HTERT RPE-1 (cell line): ENCODE data around the gene TBCEL.
"Not testable (repeated sequence)": the region's sequence is repeated elsewhere in the genome, so short reads cannot be mapped to it uniquely, and the experiment has no call there.

Experiments
- in situ Hi-C: fragments of 300-500 bp; cut with MboI; formaldehyde crosslinking; loops from 4 replicates; pipeline ENCODE4 v1.14.3; 2020; ENCODE audit warnings: low sequenced_read_pairs

Gene TBCEL

DNA sequence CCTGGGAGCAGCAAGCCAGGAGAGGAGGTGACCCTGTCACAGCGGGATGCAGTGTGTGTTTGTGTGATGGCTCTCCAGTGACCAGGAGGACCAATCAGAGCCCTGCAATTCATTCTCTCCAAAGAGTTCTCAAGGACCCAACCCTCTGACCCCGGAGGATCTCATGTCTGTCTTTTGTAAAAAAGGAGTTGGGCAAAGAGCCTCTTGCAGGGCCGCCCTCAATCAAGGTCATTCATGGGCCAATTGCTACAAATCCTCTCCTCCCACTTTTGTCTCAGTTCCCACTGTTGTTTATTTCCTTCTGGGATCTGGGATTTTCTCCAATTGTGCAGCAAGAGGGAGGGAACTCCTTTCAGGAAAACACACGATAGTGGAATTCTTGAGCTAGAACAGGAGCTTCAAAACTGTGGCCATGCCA lies 81.2 kb downstream of the TBCEL start:
- in situ Hi-C loops: no loop called here

DNA sequence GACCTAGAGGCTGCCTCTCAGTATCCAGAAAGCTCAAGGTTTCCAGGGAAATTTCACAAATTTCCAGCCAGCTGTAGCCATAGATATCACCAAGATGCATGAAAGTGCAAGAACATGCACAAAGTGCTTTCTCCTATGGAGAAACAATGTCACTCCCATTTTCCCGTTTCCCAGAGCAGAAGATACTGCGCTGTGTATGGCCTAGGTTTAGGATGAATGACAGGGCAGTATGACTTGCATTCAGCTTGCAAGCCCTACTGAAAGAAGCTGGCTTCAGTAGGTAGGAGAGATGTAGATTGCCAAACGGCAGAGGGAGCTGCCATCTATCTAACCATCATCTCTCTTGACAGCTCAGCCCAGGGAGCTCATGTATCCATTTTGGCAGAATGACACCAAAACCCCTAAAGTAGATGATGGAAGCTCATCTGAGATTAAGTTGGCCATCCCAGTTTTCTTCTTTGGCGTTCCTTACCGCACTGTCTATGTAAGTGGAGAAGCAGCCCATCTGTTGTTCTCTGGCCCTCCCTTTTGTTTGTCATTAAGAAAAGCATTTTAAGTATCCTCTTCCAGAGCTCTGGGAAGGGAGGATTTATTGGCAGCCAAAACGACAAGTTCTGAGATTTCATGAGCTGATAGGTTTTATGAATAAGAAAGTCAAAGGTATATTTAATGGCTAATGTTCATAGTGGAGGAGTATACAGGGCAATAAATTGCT lies 81.7 kb downstream of the TBCEL start:
- in situ Hi-C loops: no loop called here

DNA sequence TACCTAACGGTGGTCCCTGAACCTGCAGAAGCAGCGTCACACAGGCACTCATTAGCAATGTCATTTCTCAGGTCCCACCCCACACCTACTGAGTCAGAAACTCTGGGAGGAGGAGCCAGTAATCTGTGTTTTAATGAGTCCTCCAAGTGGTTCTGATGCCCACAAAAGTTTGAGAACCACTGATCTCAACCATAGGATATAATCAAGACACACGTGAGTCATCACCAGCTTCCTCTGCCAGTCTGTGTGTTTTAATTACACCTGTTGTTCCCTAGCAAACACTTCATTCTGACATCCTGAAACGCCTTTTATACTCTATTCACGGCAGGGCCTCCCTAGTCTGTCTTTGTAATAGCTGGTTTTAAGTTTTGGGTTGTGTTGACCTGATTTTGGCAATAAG lies 82.9 kb downstream of the TBCEL start:
- in situ Hi-C loops: no loop called here

DNA sequence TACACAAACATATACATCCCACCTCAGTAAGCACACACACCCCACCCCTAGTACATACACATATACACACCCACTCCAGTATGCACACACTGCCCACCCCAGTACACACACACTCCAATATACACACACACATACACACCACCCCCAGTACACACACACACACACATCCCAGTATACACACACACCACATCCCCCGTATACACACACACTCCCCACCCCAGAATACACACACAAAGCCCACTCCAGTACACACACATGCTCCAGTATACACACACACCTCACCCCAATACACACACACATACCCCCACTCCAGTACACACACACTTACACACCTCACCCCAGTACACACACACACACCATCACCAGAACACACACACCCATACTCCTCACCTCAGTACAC lies 84.5 kb downstream of the TBCEL start:
- in situ Hi-C loops: no loop called here

DNA sequence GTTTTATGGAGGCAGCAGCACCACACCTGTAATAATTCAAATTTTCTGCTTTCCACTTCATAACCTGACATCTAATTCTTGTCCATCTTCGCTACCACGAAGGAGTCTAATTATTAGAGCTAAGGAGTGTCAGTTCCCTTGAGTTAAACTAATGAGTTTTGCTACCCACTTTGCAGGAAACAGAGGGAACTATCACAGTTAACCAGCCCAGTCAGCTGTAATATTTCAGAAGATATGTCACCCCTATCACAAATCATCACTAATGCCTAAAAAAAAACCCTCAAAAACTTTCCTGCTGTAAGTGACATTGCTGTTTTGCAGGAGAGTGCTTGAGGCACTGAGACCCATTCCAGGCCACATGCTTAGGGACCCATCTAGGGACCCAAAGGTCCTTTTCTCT lies 85.6 kb downstream of the TBCEL start:
- in situ Hi-C loops: no loop called here

DNA sequence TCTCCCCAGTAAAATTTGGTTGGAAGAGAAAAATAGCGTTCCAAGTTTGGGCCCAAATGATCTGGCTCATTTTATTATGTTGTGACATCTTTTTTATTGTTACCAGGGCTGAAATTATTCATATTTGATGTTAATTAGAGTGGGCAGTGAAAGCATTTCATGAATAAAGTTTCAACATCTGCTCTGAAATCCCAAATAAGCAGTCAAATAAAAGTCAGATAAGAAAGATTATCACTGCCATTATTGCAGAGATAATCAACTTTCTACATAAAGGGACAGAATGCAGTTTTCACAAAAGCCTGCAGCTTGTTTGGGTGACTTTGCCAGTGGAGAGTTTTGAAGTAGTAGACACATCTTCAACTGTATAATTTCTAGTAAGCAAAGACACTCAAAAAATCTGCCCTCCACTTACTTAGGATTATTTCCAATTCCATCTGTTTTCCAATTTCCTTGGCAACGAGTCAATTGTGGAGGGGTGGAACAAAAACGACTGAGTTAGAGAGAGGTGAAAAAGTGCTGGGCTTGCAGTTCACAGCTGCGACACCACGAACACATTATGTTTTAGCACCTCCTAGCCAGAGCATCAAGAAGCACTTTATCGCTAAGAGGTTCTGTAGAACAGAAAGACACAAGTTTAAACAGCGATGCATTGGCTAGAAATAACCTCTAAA lies 86.1 kb downstream of the TBCEL start:
- in situ Hi-C loops: no loop called here

DNA sequence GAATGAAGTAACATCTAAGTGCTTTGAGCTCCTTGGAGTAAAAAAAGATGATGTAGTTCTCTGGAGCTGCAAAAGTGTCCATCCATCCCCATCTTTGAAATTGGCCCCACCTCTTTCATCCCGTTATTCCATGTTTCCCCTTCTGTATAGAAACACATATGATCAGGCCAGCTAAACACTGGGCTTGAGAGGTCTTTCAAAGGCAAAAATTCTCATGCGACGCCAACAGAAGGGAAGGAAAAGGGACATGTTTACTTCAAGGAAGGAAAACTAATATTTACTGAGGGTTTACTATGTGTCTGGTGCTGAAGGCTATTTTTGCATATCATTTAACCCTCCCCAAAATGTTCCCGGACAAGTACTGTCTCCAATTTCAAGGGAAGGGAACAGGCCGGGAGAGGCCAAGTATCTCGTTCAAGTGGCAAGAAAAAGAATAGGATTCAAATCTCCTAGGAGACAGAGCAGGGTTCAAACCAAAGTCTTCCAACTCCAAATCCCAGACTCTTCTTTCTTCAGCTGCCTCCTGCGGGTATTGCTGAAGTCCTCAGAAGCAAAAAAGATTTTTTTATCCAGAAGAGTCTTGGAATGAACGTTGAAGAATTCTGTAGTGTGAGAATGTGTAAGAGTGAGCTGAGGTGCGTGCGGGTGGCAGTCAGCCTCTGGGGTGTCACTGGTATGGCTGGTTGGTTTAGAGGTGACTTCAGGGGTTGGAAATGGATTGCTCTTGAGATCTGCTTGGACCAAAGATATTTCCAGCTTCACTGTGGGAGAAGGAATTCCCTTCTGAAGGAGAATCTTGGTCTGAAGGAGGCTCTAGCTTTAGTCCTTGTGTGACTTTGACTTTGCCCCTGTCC lies 87.2 kb downstream of the TBCEL start:
- in situ Hi-C loops: no loop called here

DNA sequence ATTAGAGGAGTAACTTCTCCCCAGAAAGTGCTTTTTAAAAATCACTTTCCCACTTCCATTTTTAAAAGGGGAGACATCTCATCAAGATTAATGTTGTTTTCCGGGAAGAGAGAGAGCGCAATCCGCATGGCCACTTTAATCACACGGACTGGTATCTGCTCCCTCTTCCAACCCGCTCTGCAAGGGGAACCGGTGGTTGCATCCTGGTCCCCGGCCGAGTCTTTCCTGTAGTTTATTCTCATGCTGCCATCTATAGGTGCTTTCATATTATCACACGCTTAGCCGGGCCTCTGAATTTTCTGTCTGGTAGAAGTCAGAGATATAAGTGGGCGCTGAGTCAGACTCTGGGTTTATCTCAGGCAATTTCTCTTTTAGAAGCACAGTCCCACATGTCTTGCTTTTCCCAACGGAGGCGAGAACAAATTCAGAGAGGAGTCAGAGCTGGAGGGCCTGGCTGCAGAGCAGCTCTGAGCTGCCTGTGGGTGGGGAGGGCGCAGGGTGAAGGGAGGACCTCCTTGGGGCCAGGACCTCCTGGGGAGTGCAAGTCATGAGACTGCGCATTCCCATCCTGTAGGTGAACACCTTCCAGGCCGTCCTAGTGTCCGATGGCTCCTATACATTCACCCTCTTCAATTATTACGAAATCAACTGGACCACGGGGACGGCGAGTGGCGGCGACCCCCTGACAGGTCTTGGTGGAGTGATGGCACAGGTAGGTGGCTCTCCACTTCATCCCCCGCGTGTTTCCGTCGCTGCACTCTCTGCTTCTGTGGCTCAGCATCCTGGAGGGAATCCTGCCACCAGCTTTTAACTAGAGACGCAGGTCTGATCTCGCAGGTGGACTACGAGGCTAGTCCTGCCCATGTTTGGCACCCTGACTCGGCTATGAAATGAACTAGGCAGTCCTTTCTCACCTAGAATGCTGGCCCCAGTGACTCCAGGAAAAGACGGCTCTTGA lies 88.9 kb downstream of the TBCEL start:
- in situ Hi-C loops: no loop called here

DNA sequence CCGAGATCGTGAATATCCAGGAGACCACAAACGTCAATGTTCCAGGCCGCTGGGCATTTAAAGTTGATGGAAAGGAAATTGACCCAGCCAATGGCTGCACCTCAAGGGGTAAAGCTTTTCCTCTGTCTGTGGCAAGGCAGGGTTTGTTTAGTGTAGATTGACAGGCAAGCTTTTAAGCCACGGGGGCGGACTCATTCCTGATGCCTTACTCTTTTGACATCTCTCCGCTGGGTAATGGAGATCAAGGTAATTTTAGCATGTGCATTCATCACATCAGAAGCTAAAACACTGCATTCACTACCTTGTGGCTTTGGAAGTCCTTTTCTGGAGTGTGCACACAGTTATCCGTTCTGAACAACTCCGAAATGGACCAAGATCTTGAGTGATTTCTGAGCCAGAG lies 89.7 kb downstream of the TBCEL start:
- in situ Hi-C loops: no loop called here

DNA sequence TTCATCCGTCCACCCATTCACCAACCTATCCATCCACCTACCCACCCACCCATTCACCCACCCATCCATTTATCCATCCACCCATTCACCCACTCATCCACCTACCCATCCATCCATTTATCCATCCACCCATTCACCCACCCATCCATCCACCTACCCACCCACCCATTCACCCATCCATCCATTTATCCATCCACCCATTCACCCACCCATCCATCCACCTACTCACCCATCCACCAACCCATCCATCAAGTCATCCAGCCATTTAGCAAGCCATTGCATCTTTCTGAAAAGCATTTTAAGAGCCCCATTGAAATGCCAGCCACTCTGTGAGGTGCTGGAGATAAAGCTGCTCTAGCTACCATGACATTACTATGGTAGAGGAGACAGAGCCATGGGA lies 91.1 kb downstream of the TBCEL start:
- in situ Hi-C loops: not testable (repeated sequence)

DNA sequence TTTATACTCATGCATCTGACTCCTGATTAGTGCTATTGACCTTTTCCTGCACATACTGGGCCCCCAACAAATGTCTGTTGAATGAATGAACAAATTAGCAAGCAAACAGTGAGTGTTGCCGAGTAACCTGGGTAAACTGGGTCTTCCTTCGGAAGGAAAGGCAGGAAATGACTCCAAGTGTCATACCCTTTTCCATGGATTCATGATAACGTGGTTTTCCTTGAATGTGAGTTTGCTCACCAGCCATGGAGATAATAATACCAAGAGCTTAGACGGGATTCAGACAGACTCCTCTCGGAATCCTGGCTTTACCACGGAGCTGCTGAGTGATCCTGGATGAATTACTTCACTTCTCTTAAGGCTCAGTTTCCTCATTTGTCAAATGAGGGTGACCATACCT lies 93.9 kb downstream of the TBCEL start:
- in situ Hi-C loops: no loop called here

DNA sequence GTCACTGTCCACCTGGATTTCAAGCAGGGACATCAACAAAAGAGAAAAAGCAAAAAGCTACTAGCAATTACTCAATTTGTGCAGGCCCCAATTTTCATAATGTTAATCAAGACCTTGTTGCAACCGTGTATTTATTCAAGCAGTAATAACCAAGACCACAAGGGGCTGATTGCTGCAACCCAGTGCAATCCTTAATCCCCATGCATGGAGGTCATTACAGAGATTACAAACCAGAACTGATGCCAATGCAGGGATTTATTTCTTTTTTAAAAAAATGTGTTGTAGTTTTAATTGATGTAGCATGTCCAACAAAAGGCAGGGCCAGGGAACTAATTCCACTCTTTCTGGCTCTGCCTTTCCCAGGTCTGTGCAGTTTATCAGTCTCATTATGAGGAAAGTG lies 95.5 kb downstream of the TBCEL start:
- in situ Hi-C loops: no loop called here

DNA sequence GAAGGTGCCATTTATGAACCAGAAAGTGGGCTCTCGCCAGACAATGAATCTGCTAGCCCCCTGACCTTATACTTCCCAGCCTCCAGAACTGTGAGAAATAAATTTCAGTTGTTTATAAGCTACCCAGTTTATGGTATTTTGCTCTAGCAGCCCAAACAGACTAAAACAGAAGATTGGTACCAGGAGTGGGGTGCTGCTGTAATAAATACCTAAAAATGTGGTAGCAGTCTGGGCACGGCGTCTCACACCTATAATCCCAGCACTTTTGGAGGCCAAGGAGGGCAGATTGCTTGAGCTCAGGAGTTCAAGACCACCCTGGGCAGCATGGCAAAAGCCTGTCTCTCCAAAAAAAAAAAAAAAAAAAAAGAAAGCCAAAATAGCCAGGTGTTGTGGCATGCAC lies 98.4 kb downstream of the TBCEL start:
- in situ Hi-C loops: no loop called here

DNA sequence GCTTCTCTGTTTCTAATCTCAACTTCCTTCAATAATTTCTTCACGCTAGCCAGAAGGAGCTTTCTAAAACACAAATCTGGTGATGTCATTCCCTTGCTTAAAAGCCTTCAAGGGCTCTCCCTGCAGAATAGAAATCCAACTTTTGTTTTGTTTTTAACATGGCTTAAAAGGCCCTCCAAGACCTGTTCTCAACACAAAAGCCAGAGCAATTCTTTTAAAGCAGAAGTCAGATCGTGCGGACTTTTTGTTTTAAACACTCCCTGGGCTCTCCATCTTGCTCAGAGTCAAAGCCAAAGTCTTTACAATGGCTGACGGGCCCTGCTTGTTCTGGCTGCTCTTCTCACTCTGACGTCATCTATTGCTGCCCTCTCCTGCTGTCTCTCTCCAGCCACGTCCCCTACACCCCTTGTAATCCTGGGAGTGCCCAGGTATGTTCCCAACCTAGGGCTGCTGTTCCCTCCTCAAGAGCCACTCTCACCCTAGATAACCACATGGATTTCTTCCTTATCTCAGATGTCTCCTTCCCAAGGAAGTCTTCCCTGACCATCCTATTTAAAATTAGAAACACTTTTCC lies 99.7 kb downstream of the TBCEL start:
- in situ Hi-C loops: no loop called here

DNA sequence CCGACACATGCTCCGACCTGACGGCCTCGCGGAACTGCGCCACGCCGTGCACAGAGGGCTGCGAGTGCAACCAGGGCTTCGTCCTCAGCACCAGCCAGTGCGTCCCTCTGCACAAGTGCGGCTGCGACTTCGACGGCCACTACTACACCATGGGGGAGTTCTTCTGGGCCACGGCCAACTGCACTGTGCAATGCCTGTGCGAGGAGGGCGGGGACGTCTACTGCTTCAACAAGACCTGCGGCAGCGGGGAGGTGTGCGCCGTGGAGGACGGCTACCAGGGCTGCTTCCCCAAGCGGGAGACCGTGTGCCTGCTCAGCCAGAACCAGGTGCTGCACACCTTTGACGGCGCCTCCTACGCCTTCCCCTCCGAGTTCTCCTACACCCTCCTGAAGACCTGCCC lies 103.9 kb downstream of the TBCEL start:
- in situ Hi-C loops: no loop called here

DNA sequence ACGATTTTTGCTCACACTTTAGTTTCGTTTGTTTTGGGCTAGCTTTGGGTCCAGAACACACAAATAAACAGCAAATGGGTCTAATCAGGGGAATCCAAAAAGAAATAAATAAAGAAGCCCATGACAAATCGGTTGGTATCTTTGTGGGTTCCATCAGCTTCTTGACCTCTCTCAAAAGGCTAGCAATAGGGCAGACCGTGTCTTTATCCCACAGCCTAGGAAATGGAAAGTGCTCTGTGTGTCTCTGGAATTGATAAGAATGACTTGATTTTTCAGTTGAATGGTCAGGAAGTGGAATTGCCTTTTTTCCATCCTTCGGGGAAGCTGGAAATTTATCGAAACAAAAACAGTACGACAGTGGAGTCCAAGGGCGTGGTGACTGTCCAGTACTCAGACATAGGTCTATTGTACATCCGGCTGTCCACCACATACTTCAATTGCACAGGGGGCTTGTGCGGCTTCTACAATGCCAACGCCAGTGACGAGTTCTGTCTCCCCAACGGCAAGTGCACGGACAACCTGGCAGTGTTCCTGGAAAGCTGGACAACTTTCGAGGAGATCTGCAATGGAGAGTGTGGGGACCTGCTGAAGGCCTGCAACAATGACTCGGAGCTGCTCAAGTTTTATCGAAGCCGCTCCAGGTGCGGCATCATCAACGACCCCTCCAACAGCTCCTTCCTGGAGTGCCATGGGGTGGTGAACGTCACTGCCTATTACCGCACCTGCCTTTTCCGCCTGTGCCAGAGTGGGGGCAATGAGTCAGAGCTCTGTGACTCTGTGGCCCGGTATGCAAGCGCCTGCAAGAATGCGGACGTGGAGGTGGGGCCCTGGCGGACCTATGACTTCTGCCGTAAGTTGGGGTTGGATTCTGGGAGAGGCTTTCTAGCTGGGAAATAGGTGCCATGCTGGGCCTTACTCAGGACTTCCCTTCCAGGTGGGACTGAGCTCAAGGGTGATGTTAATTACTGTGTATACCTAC lies 105.7 kb downstream of the TBCEL start:
- in situ Hi-C loops: no loop called here

DNA sequence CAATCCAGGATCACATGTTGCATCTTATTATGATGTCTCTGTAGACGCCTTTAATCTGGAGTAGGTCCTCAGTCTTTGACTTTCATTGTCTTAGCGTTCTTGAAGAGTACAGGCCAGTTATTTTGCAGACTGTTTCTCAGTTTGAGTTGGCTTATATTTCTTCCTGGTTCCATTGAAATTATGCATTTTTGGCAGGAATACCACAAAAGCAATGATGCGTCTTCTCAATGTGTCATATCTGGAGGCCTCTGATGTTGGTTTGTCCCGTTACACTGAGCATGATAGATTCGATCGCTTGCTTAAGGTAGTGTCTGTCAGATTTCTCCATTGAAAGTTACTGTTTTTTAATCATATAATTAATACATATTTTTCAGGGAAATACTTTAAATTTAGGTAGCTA lies 107.8 kb downstream of the TBCEL start:
- in situ Hi-C loops: no loop called here

DNA sequence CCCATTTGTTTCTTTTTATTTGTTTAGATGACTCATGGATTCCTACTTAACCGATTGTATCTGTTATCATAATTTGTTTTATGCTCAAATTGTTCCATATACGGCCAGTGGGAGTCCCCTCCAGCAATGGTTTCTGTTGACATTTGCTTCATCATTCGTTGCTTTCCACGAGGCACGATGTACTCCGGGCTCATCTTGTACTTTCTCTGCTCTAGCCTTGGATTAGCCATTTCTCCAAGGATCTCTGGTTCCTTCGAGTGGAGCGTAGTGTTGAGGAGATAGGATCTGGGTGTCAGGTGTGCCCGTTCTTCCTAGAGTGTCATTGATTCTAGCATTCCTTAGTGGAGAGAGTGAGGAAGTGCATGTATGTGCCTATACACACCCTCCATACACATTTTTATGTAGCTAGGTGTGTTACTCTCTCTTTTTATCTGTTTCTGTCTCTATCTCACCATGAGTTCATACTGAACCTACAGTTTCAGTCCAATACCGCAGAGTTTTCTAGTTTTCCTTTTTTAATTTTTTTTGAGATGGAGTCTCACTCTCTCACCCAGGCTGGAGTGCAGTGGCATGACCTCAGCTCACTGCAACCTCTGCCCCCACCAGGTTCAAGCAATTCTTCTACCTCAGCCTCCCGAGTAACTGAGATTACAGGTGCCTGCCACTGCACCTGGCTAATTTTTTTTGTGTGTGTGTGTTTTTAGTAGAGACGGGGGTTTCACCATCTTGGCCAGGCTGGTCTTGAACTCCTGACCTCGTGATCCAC lies 108.5 kb downstream of the TBCEL start:
- in situ Hi-C loops: no loop called here
